GM18520 (cell line): ENCODE data around the gene TEDC2.
"Not testable (repeated sequence)": the region's sequence is repeated elsewhere in the genome, so short reads cannot be mapped to it uniquely, and the experiment has no call there.

Experiments used
- ATAC-seq: cut with Tn5 transposase; IDR thresholded peaks from one replicate; pipeline ENCODE4 v1.9.1; 2021; ENCODE audit not compliant: unreplicated experiment

Gene TEDC2

GRCh38 chr16:2459647-2460390 lies at the start of gene TEDC2:
Gene TEDC2 (plus strand): TSS chr16:2460109. CDS start chr16:2460145, 36 bp downstream.
- peak; percentile 72 for ATAC-seq

- ATAC-seq = no peak
Observed at GRCh38 chr16:2415085-2415484, 44.8 kb upstream of the TEDC2 start.

- ATAC-seq = no peak
Observed at GRCh38 chr16:2420035-2420434, 39.9 kb upstream of the TEDC2 start.

GRCh38 chr16:2422123-2422867 lies 37.6 kb upstream of the TEDC2 start:
- ATAC-seq = no peak

GRCh38 chr16:2424061-2425007 lies 35.6 kb upstream of the TEDC2 start:
- ATAC-seq = no peak

- no peak for ATAC-seq
Observed at GRCh38 chr16:2425008-2425518, 34.8 kb upstream of the TEDC2 start.

GRCh38 chr16:2425825-2426430 lies 34.0 kb upstream of the TEDC2 start:
- no peak for ATAC-seq

GRCh38 chr16:2426941-2427361 lies 33.0 kb upstream of the TEDC2 start:
- ATAC-seq = no peak

GRCh38 chr16:2427526-2427925 lies 32.4 kb upstream of the TEDC2 start:
- ATAC-seq = no peak

GRCh38 chr16:2428051-2428783 lies 31.7 kb upstream of the TEDC2 start:
- no peak for ATAC-seq

- no peak for ATAC-seq
Observed at GRCh38 chr16:2428784-2429033, 31.2 kb upstream of the TEDC2 start.

- ATAC-seq = peak; percentile 78
Observed at GRCh38 chr16:2429034-2429770, 30.7 kb upstream of the TEDC2 start, which contains the start of gene CCNF. Gene CCNF (plus strand): TSS chr16:2429447. CDS start chr16:2429482, 35 bp downstream.

GRCh38 chr16:2429771-2430663 lies 29.9 kb upstream of the TEDC2 start:
- ATAC-seq = no peak

GRCh38 chr16:2432286-2432685 lies 27.6 kb upstream of the TEDC2 start:
- ATAC-seq = no peak

GRCh38 chr16:2432801-2433505 lies 27.0 kb upstream of the TEDC2 start:
- ATAC-seq = no peak

- not testable (repeated sequence) for ATAC-seq
Observed at GRCh38 chr16:2435236-2435635, 24.7 kb upstream of the TEDC2 start.

GRCh38 chr16:2436110-2436509 lies 23.8 kb upstream of the TEDC2 start:
- no peak for ATAC-seq
